ENCODE results near the gene NTNG2.

The NTNG2 gene

GRCh38 chr9:132171702-132172101 is 9.8 kb downstream of the NTNG2 start:
- DNase-seq (ENCODE audit: low spot score), result no peak

GRCh38 chr9:132172185-132172584 is 10.3 kb downstream of the NTNG2 start:
- no peak for DNase-seq (ENCODE audit: low spot score)

- DNase-seq (ENCODE audit: low spot score), result no peak
These were observed 13.6 kb downstream of the NTNG2 start for GRCh38 chr9:132175431-132175830.

GRCh38 chr9:132176338-132176737 is 14.5 kb downstream of the NTNG2 start:
- DNase-seq (ENCODE audit: low spot score), result no peak

GRCh38 chr9:132181796-132182313 is 20.0 kb downstream of the NTNG2 start:
- DNase-seq (ENCODE audit: low spot score), result no peak

- DNase-seq (ENCODE audit: low spot score), result no peak
These were observed 20.6 kb downstream of the NTNG2 start for GRCh38 chr9:132182314-132183091.

- DNase-seq (ENCODE audit: low spot score), result no peak
These were observed 21.3 kb downstream of the NTNG2 start for GRCh38 chr9:132183134-132183533.

GRCh38 chr9:132183715-132184114 is 21.9 kb downstream of the NTNG2 start:
- no peak for DNase-seq (ENCODE audit: low spot score)

GRCh38 chr9:132184124-132184523 is 22.3 kb downstream of the NTNG2 start:
- DNase-seq (ENCODE audit: low spot score), result no peak

GRCh38 chr9:132185073-132186009 is 23.5 kb downstream of the NTNG2 start:
- no peak for DNase-seq (ENCODE audit: low spot score)

GRCh38 chr9:132187121-132187620 is 25.3 kb downstream of the NTNG2 start:
- no peak for DNase-seq (ENCODE audit: low spot score)

- no peak for DNase-seq (ENCODE audit: low spot score)
These were observed 29.1 kb downstream of the NTNG2 start for GRCh38 chr9:132190966-132191365.

GRCh38 chr9:132192728-132193127 is 30.9 kb downstream of the NTNG2 start:
- no peak for DNase-seq (ENCODE audit: low spot score)

GRCh38 chr9:132193227-132194124 is 31.6 kb downstream of the NTNG2 start:
- no peak for DNase-seq (ENCODE audit: low spot score)

GRCh38 chr9:132194508-132194907 is 32.6 kb downstream of the NTNG2 start:
- no peak for DNase-seq (ENCODE audit: low spot score)

- DNase-seq (ENCODE audit: low spot score), result no peak
These were observed 35.5 kb downstream of the NTNG2 start for GRCh38 chr9:132197315-132197714.

GRCh38 chr9:132197856-132198550 is 36.1 kb downstream of the NTNG2 start:
- no peak for DNase-seq (ENCODE audit: low spot score)

- no peak for DNase-seq (ENCODE audit: low spot score)
These were observed 37.2 kb downstream of the NTNG2 start for GRCh38 chr9:132199056-132199455.

GRCh38 chr9:132200706-132201105 is 38.8 kb downstream of the NTNG2 start:
- no peak for DNase-seq (ENCODE audit: low spot score)

- no peak for DNase-seq (ENCODE audit: low spot score)
These were observed 39.3 kb downstream of the NTNG2 start for GRCh38 chr9:132201139-132201538.
